ENCODE measurements around the gene EDC3.

DNA sequence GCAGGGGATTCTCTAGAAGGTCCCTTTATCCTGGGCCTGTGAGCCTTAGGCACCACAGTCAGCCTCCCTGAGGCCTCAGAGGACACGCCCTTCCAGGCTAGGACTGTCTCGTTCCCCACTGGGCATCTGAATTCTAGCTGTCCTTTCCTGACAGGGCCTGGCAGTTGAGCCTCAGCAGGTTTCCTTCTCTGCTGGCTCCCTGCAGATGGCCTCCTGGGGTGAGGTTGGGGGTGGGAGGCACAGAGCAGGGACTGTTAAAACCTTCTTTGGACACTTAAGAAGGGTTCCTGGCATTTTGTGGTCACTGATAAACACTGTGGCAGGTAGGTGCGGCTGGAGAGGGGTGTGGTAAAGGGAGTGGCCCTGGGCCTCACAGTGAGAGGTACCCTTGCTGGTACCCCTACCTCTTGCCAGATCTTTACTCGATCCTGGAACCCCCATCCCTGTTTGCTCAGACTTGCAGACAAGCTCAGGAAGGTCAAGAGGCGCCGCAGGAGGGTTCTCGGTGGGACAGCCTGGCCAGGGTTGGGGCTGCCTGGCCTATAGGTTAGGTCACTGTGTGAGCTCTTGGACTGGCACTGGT is 71.7 kb downstream of the EDC3 start:
- TF ChIP-seq, protein P1, sequence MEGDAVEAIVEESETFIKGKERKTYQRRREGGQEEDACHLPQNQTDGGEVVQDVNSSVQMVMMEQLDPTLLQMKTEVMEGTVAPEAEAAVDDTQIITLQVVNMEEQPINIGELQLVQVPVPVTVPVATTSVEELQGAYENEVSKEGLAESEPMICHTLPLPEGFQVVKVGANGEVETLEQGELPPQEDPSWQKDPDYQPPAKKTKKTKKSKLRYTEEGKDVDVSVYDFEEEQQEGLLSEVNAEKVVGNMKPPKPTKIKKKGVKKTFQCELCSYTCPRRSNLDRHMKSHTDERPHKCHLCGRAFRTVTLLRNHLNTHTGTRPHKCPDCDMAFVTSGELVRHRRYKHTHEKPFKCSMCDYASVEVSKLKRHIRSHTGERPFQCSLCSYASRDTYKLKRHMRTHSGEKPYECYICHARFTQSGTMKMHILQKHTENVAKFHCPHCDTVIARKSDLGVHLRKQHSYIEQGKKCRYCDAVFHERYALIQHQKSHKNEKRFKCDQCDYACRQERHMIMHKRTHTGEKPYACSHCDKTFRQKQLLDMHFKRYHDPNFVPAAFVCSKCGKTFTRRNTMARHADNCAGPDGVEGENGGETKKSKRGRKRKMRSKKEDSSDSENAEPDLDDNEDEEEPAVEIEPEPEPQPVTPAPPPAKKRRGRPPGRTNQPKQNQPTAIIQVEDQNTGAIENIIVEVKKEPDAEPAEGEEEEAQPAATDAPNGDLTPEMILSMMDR (IDR thresholded peaks at IDR 0.05): no peak
- no peak for TF ChIP-seq POLR2A (IDR thresholded peaks at IDR 0.05)
- TF ChIP-seq EP300 (IDR thresholded peaks at IDR 0.05): no peak
